Heart left ventricle (tissue), 13 donors: ENCODE data around the gene SH3RF3.

Experiments
- POLR2A ChIP-seq, 2 donors: fragments of 450-650 bp; IDR thresholded peaks; one replicate each; pipeline ENCODE4 v1.6.1; 2017; ENCODE audit warnings: antibody characterized with exemption in 2 of 2, mild to moderate bottlenecking in 2 of 2, moderate library complexity in 2 of 2
- TF ChIP-seq, protein P1 (sequence below), 12 donors: fragments of 200-600 bp; sonication (generic) in 4 of 12; IDR thresholded peaks; one replicate each; pipeline versions ENCODE4 v1.5.0 to v1.8.0; 2018 to 2022; ENCODE audit warnings: antibody characterized with exemption in 12 of 12, mild to moderate bottlenecking in 5 of 12
- donor health status: ischemic (EF 13 %, LVEDD 7.1; RV severe dilation, severe dysfunction).
- donor health status: DM: no; HTN: yes; CAD: no.
- donor health status: DM: no; HTN: no; CAD: no.
- donor health status: ischemic (EF 25% LVEDD 6.9; RV normal size, moderate dysfunction).
- donor health status: ischemic (EF 25% LVEDD 5.7; RV mildly dilated, moderate dysfunction).
- donor health status: ischemic (EF 35%, LVEDD 5.7; RV mildly dilated, moderate dysfunction).
- donor health status: nonischemic (EF 11% LVEDD 7.7; RV severe dilation, severe dysfunction).
- donor health status: DM: yes; HTN: yes; CAD: no.
- donor health status: PGD.
- donor health status: ischemic (EF 29% LVEDD 5.4; RV normal size, mild dysfunction).
- donor health status: nonischemic (EF 23%, LVEDD 6.1; RV moderate dilation, normal function).

DNA sequence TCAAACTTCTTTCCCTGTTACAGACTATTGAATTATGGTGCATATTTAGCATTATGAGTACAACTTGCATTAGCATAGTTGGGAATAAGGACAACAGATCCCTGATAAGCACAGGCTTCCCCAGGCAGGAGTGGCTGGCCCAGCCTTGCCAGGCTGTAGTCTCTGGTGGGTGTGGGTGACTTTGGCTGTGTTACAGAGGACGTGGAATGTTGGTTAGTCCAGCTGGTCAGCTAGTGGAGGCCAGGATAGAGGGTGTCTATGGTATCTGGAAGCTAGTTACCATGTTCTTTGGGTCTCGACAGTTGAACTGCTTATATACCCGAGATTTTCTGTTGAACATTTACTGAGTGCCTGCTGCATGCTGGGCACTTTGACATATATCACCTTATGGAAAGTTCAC, 4.7 kb downstream of the SH3RF3 start:
- TF ChIP-seq, protein P1, sequence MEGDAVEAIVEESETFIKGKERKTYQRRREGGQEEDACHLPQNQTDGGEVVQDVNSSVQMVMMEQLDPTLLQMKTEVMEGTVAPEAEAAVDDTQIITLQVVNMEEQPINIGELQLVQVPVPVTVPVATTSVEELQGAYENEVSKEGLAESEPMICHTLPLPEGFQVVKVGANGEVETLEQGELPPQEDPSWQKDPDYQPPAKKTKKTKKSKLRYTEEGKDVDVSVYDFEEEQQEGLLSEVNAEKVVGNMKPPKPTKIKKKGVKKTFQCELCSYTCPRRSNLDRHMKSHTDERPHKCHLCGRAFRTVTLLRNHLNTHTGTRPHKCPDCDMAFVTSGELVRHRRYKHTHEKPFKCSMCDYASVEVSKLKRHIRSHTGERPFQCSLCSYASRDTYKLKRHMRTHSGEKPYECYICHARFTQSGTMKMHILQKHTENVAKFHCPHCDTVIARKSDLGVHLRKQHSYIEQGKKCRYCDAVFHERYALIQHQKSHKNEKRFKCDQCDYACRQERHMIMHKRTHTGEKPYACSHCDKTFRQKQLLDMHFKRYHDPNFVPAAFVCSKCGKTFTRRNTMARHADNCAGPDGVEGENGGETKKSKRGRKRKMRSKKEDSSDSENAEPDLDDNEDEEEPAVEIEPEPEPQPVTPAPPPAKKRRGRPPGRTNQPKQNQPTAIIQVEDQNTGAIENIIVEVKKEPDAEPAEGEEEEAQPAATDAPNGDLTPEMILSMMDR (IDR thresholded peaks at IDR 0.05) = no peak
- TF ChIP-seq POLR2A (IDR thresholded peaks at IDR 0.05) = no peak
